ENCODE data around the gene INO80C. TPM values are rescaled to one million over a fixed set of nuclear protein-coding genes. Genes with fewer than 3 reads are reported as not detected.

The INO80C gene
- total and polyA plus RNA-seq, 2 donors from 2014 or later = 20.9 to 38.2 TPM

- no peak for FAIRE-seq
- no peak overlapping the region for H3K27ac ChIP-seq (ENCODE audit: low read depth in 2 of 2, low read length in 2 of 2)
- intact Hi-C loops (cut with DNase I) = no loop called here
These were observed 22.9 kb downstream of the INO80C start for GRCh38 chr18:35474884-35475283.

DNA sequence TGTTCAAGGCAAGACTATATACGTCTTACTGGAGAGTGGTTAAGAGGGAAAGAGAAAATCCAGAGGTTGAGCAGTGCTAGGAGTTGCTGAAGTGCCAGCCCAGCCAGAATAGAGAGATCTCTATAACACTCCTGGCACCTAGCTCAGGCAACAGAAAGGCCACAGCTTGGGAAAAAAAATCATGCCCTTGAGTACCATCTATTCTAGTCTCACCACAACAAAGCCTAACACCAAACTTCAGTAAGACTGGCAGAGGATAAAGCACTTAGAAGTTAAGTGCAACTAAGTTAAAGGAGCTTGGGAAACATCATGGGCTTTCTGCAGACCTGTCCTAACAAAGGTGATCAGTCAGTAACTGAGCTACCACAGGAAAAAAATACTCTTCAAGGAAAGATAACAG lies 24.2 kb downstream of the INO80C start:
- peaks cover 0 to 6% (median 0%) of the 10 kb centered on the region in 3 donors for H3K36me3 ChIP-seq (ENCODE audit: control insufficient read depth in 2 of 3, insufficient read depth in 3 of 3, low read length in 3 of 3)
- no peak for TF ChIP-seq CTCF (IDR thresholded peaks at IDR 0.05; ENCODE audit: borderline replicate concordance, extremely low read depth, insufficient read depth)
- H3K4me1 ChIP-seq (ENCODE audit: control insufficient read depth in 2 of 3, insufficient read depth in 2 of 3, low read depth in 1 of 3, low read length in 3 of 3) = peaks cover 0 to 1% (median 1%) of the 10 kb centered on the region in 3 donors
- H3K4me3 ChIP-seq (ENCODE audit: low read length in 3 of 3) = no peak overlapping the region
- intact Hi-C loops (cut with DNase I) = no loop called here
- FAIRE-seq (no peak), DNase-seq (no peak)
- H3K9me3 ChIP-seq (ENCODE audit: control insufficient read depth in 2 of 3, insufficient read depth in 1 of 3, low read length in 3 of 3) = no peaks in the 10 kb centered on the region
- no peak overlapping the region for H3K27ac ChIP-seq (ENCODE audit: low read depth in 2 of 2, low read length in 2 of 2)
- H3K9ac ChIP-seq (ENCODE audit: low read length in 3 of 3) = no peak overlapping the region
- no peaks in the 10 kb centered on the region for H3K27me3 ChIP-seq (ENCODE audit: control insufficient read depth, insufficient read depth, low read length)

More at GRCh38 chr18:35474884-35475283, 22.9 kb downstream of the INO80C start:
- H3K36me3 ChIP-seq (ENCODE audit: control insufficient read depth in 2 of 3, insufficient read depth in 3 of 3, low read length in 3 of 3) = peaks cover 0 to 6% (median 0%) of the 10 kb centered on the region in 3 donors
- peaks cover 0 to 5% (median 3%) of the 10 kb centered on the region in 3 donors for H3K4me1 ChIP-seq (ENCODE audit: control insufficient read depth in 2 of 3, insufficient read depth in 2 of 3, low read depth in 1 of 3, low read length in 3 of 3)
- H3K9ac ChIP-seq (ENCODE audit: low read length in 3 of 3) = no peak overlapping the region
- no peak for TF ChIP-seq CTCF (IDR thresholded peaks at IDR 0.05; ENCODE audit: borderline replicate concordance, extremely low read depth, insufficient read depth)
- no peaks in the 10 kb centered on the region for H3K27me3 ChIP-seq (ENCODE audit: control insufficient read depth, insufficient read depth, low read length)
- no peak overlapping the region for H3K4me3 ChIP-seq (ENCODE audit: low read length in 3 of 3)
- no peaks in the 10 kb centered on the region for H3K9me3 ChIP-seq (ENCODE audit: control insufficient read depth in 2 of 3, insufficient read depth in 1 of 3, low read length in 3 of 3)
- DNase-seq = no peak

GRCh38 chr18:35470435-35470834 lies 27.3 kb downstream of the INO80C start:
- Histone ChIP-seq H3K4me1 (ENCODE audit: control insufficient read depth in 2 of 3, insufficient read depth in 2 of 3, low read depth in 1 of 3, low read length in 3 of 3) (no peaks in the 10 kb centered on the region), H3K36me3 (ENCODE audit: control insufficient read depth in 2 of 3, insufficient read depth in 3 of 3, low read length in 3 of 3) (peaks cover 0 to 6% (median 0%) of the 10 kb centered on the region in 3 donors), H3K9me3 (ENCODE audit: control insufficient read depth in 2 of 3, insufficient read depth in 1 of 3, low read length in 3 of 3) (no peaks in the 10 kb centered on the region), H3K27ac (ENCODE audit: low read depth in 2 of 2, low read length in 2 of 2) (no peak overlapping the region), H3K9ac (ENCODE audit: low read length in 3 of 3) (no peak overlapping the region), H3K4me3 (ENCODE audit: low read length in 3 of 3) (no peak overlapping the region), H3K27me3 (ENCODE audit: control insufficient read depth, insufficient read depth, low read length) (no peaks in the 10 kb centered on the region)
- DNase-seq (no peak), FAIRE-seq (no peak)
- no peak for TF ChIP-seq CTCF (IDR thresholded peaks at IDR 0.05; ENCODE audit: borderline replicate concordance, extremely low read depth, insufficient read depth)
- intact Hi-C loops (cut with DNase I) = no loop called here

DNA sequence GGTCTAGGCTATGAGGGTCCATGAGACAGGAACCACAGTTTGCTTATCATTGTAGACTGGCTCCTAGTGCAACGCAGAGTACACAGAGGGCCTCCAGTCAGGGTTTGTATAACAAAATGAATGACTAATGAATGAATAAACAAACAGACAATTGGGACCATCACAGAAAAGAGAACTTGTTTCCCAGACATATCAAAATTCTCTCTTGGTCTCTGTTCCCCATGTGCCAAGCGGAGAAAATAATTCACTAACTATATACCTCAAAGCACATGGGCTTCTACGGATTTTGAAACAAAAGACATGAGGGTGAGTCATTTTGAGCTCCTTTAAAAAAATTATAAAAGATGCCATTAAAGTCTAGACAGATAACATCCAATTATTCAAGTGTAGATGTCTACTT lies 28.0 kb downstream of the INO80C start:
- H3K4me3 ChIP-seq (ENCODE audit: low read length in 3 of 3) = no peak overlapping the region
- intact Hi-C loops (cut with DNase I) = no loop called here
- TF ChIP-seq CTCF (IDR thresholded peaks at IDR 0.05; ENCODE audit: borderline replicate concordance, extremely low read depth, insufficient read depth) = no peak
- H3K36me3 ChIP-seq (ENCODE audit: control insufficient read depth in 2 of 3, insufficient read depth in 3 of 3, low read length in 3 of 3) = peaks cover 0 to 6% (median 0%) of the 10 kb centered on the region in 3 donors
- no peak for FAIRE-seq
- no peak overlapping the region for H3K27ac ChIP-seq (ENCODE audit: low read depth in 2 of 2, low read length in 2 of 2)
- H3K4me1 ChIP-seq (ENCODE audit: control insufficient read depth in 2 of 3, insufficient read depth in 2 of 3, low read depth in 1 of 3, low read length in 3 of 3) = no peaks in the 10 kb centered on the region
- H3K27me3 ChIP-seq (ENCODE audit: control insufficient read depth, insufficient read depth, low read length) = no peaks in the 10 kb centered on the region
- H3K9me3 ChIP-seq (ENCODE audit: control insufficient read depth in 2 of 3, insufficient read depth in 1 of 3, low read length in 3 of 3) = no peaks in the 10 kb centered on the region
- no peak for DNase-seq
- no peak overlapping the region for H3K9ac ChIP-seq (ENCODE audit: low read length in 3 of 3)
